Measurements from ENCODE around the gene SV2C. TPM values are rescaled to one million over a fixed set of nuclear protein-coding genes. Genes with fewer than 3 reads are reported as not detected.

SV2C gene
- total RNA-seq, 1 donor from 2014 or later: 0.48 TPM

DNA sequence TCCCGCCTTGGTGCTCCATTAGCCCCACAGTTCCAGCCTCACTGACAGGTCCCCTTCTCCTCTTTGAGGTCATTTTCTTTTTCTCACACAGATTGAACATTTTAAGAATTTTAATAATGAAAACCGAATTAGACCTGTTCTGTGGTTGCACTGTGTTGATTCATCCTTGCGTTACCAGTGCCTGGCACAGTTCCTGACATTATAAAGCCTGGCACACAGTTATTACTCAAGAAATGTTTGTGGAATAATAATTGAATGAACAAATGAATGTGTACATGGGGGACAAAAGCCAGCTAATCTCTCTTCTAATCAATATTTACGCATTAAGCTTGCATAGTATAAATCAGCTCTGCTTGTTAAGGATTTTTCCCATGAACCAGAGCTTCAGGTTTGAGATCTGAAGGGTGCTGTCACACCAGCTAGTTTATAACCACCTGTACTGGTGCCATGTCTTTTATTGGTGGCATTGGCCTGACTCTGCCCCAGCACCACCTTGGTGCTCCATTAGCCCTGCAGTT is 80.0 kb downstream of the SV2C start:
- peaks cover 5% of the 10 kb centered on the region for H3K27me3 Mint-ChIP-seq
- DNase-seq (ENCODE audit: low spot score, unreplicated experiment): no peak
- H3K9me3 Mint-ChIP-seq (ENCODE audit: low read depth): peaks cover 4% of the 10 kb centered on the region
- H3K36me3 Mint-ChIP-seq (ENCODE audit: insufficient read depth): no peaks in the 10 kb centered on the region
- TF ChIP-seq CTCF (IDR thresholded peaks at IDR 0.05; ENCODE audit: unreplicated experiment): no peak
- no peaks in the 10 kb centered on the region for H3K4me1 Mint-ChIP-seq (ENCODE audit: low read depth)
- no peak overlapping the region for H3K27ac Mint-ChIP-seq
- no peak overlapping the region for H3K4me3 Mint-ChIP-seq (ENCODE audit: low read depth)

- H3K36me3 Mint-ChIP-seq (ENCODE audit: insufficient read depth): no peaks in the 10 kb centered on the region
- no peak for DNase-seq (ENCODE audit: low spot score, unreplicated experiment)
- TF ChIP-seq CTCF (IDR thresholded peaks at IDR 0.05; ENCODE audit: unreplicated experiment): no peak
Measured at GRCh38 chr5:76165029-76165428, 81.8 kb downstream of the SV2C start.

DNA sequence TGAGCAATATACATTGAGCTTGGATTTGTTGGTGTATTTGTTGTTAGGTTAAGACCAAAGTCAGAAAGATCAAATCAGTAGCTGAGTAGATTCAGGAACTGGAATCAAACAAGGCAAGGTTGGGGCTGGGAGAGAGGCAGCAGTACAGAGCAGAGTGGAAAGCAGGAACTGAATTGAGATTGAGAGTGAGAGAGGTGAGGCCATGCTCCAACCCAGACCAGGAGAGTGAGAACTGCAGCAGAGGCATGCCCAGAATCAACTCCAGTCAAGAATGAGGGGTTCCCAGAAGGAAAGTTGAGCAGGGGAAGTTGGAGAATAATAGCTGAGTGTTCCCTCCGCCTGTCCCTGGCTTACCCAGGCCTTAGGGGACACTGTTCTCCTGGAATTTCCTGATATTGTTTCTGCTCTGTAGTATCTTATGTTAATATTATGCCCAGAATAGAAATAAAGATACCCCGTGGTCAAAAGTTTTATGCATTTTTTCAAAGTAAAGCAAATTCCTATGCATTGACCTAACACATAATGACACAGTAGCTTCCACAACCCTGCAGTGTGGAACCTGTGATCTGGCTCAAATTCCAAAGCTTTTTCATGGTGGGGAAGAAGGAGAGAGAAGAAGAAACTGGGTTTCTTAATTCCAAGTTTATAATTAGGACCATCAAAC is 82.7 kb downstream of the SV2C start:
- peaks cover 5% of the 10 kb centered on the region for H3K27me3 Mint-ChIP-seq
- H3K36me3 Mint-ChIP-seq (ENCODE audit: insufficient read depth): no peaks in the 10 kb centered on the region
- H3K4me1 Mint-ChIP-seq (ENCODE audit: low read depth): no peaks in the 10 kb centered on the region
- H3K27ac Mint-ChIP-seq: no peak overlapping the region
- H3K9me3 Mint-ChIP-seq (ENCODE audit: low read depth): no peaks in the 10 kb centered on the region
- no peak for DNase-seq (ENCODE audit: low spot score, unreplicated experiment)
- TF ChIP-seq CTCF (IDR thresholded peaks at IDR 0.05; ENCODE audit: unreplicated experiment): no peak
- H3K4me3 Mint-ChIP-seq (ENCODE audit: low read depth): no peak overlapping the region

More at GRCh38 chr5:76165029-76165428, 81.8 kb downstream of the SV2C start:
- H3K4me3 Mint-ChIP-seq (ENCODE audit: low read depth): no peak overlapping the region
- H3K4me1 Mint-ChIP-seq (ENCODE audit: low read depth): no peaks in the 10 kb centered on the region
- H3K27me3 Mint-ChIP-seq: peaks cover 5% of the 10 kb centered on the region
- H3K9me3 Mint-ChIP-seq (ENCODE audit: low read depth): peaks cover 4% of the 10 kb centered on the region
- H3K27ac Mint-ChIP-seq: no peak overlapping the region

GRCh38 chr5:76166886-76167576 is 83.8 kb downstream of the SV2C start:
- TF ChIP-seq CTCF (IDR thresholded peaks at IDR 0.05; ENCODE audit: unreplicated experiment): no peak
- H3K4me1 Mint-ChIP-seq (ENCODE audit: low read depth): no peaks in the 10 kb centered on the region

DNA sequence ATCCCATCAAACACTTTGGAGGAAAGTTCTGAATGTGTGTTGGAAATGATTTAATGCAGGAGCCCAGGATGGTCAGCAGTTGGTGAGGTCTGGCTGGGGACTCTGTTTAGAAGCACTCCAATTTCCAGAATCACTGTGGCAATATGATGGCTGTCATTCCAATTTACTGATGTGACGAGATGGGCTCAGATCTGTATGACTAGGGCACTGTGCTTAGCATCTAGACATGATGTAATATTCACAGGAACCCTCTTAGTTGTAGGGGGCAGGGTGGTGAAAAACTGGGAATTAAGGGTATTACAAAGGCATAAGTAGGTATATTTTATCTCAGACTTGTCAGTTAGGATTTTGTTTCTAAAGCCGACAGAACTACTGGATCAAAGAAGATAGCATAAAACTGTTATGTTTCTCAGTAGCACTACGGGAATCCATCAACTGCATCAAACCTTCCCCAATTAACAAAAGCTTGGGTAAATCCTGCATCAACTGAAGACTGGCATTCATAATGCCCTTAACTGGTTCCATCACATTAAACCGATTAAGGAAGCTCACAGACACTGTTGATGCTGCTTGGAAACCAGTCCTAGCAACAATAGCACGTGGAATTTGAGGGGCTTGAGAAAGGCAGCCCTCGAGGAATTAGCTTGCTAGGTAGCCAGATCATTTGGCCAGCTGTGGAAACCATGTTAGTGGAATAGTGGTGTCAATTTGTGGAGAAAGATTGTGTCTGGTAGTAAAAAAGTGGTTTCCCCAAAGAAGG is 86.1 kb downstream of the SV2C start:
- peaks cover 3% of the 10 kb centered on the region for H3K9me3 Mint-ChIP-seq (ENCODE audit: low read depth)
- H3K4me3 Mint-ChIP-seq (ENCODE audit: low read depth): no peak overlapping the region
- H3K27me3 Mint-ChIP-seq: no peaks in the 10 kb centered on the region
- no peaks in the 10 kb centered on the region for H3K4me1 Mint-ChIP-seq (ENCODE audit: low read depth)
- H3K36me3 Mint-ChIP-seq (ENCODE audit: insufficient read depth): no peaks in the 10 kb centered on the region
- no peak overlapping the region for H3K27ac Mint-ChIP-seq
- DNase-seq (ENCODE audit: low spot score, unreplicated experiment): no peak
- no peak for TF ChIP-seq CTCF (IDR thresholded peaks at IDR 0.05; ENCODE audit: unreplicated experiment)

More at GRCh38 chr5:76166886-76167576, 83.8 kb downstream of the SV2C start:
- no peak overlapping the region for H3K4me3 Mint-ChIP-seq (ENCODE audit: low read depth)
- no peak overlapping the region for H3K27ac Mint-ChIP-seq
- H3K36me3 Mint-ChIP-seq (ENCODE audit: insufficient read depth): no peaks in the 10 kb centered on the region
- H3K27me3 Mint-ChIP-seq: peaks cover 3% of the 10 kb centered on the region
- no peaks in the 10 kb centered on the region for H3K9me3 Mint-ChIP-seq (ENCODE audit: low read depth)
- no peak for DNase-seq (ENCODE audit: low spot score, unreplicated experiment)

Data from progenitor cell of endocrine pancreas (in vitro differentiated cells).